Measurements from ENCODE around the gene MAP1LC3B2. TPM values are rescaled to one million over a fixed set of nuclear protein-coding genes. Genes with fewer than 3 reads are reported as not detected.
A peak's percentile ranks its signal among the peaks of the same experiment; 100 is the strongest.

The MAP1LC3B2 gene
- total RNA-seq, 1 donor, result 1.9 TPM

DNA sequence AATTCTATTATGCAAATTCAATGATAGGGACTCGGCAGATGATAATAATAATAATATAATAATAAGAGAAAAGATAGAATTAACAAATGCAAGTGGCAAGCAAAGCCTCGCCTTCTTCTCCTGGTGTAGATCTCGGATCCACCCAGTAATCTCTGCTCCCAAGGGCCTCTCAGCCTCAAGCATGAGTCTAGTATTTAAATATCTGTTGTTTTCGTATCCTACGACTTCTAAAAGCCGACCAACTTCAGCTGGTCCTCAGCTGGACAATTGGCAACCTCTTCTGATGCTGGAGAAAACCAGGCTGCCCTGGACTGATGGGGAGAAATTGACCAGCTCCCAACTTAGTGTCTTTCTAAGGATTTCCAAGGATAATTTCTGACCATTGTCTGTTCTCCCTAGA, 14.0 kb upstream of the MAP1LC3B2 start:
- H3K9me3 ChIP-seq (ENCODE audit: low read depth, low read length), result no peaks in the 10 kb centered on the region
- peaks cover 21% of the 10 kb centered on the region for H3K4me1 ChIP-seq (ENCODE audit: insufficient read depth, low read length)
- H3K4me3 ChIP-seq (ENCODE audit: low read length), result no peak overlapping the region
- H3K27me3 ChIP-seq (ENCODE audit: insufficient read depth, low read length), result no peaks in the 10 kb centered on the region

DNA sequence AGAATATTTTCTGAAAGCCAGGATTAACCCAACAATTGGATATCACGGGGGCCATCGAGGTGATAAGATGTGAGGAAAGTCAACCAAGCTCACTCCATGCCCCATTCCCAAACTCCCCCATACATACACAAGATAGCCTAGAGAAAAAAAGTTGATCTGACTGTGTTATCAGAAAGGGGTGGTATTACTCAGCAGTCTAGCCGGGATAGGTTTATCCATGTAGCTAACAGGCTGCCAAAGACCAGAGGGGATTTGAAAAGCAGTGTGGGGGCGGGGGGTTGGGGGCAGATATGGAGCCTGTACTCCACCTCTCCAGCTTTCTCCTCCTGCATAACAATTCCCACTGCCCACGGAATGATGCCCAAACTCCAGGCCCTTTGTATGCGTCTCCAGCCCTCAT, 13.2 kb upstream of the MAP1LC3B2 start:
- Histone ChIP-seq H3K4me1 (ENCODE audit: insufficient read depth, low read length) (peaks cover 18% of the 10 kb centered on the region), H3K27me3 (ENCODE audit: insufficient read depth, low read length) (no peaks in the 10 kb centered on the region), H3K9me3 (ENCODE audit: low read depth, low read length) (no peaks in the 10 kb centered on the region), H3K4me3 (ENCODE audit: low read length) (no peak overlapping the region)

DNA sequence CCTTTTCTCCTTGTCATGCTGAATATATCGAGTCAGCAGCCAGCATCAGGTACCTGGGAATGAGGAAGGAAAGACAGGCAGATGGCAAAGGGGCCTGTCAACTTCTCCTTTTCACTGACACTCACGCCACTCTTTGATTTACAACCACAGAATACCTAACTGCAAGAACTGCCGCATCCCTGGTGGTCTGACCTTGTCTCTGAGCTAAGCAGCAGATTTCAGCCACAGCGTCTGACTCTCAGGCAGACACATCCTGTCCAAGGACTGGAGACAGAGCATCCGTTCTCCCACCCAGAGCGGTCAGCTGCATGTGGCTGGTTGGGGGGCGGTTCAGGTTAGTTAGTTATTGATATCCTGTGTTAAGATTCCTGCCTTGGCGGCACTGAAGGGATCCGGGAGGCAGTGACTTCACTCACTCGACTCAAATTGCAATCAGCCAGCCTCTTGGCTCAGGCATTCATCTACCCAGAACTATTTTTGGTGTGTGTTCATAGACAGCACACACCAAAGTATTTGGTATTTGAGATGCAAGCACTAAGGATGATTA, 11.2 kb upstream of the MAP1LC3B2 start:
- Histone ChIP-seq H3K9me3 (ENCODE audit: low read depth, low read length) (no peaks in the 10 kb centered on the region), H3K4me3 (ENCODE audit: low read length) (no peak overlapping the region), H3K27me3 (ENCODE audit: insufficient read depth, low read length) (no peaks in the 10 kb centered on the region), H3K4me1 (ENCODE audit: insufficient read depth, low read length) (peaks cover 36% of the 10 kb centered on the region)

DNA sequence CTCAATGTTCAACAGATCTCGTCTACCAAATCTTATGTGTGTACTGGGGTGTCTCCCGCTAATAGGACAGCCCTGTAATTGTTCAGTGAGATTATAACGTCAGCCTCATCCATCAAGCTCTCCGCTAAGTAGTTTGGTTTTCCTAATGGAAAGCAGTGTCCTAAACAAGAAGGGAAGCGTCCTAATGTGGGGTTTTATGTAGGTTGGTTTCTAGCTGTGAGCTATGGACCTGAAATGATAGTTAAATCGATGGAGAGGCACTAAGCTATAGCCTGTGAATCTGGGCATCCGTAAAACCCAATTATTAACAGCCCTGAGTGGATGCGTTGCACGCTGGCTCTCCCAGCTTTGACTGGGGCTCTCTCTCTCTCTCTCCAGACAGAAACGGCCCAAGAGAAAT, 9.2 kb upstream of the MAP1LC3B2 start:
- H3K4me3 ChIP-seq (ENCODE audit: low read length), result no peak overlapping the region
- H3K9me3 ChIP-seq (ENCODE audit: low read depth, low read length), result no peaks in the 10 kb centered on the region
- H3K27me3 ChIP-seq (ENCODE audit: insufficient read depth, low read length), result no peaks in the 10 kb centered on the region
- H3K4me1 ChIP-seq (ENCODE audit: insufficient read depth, low read length), result peaks cover 40% of the 10 kb centered on the region

DNA sequence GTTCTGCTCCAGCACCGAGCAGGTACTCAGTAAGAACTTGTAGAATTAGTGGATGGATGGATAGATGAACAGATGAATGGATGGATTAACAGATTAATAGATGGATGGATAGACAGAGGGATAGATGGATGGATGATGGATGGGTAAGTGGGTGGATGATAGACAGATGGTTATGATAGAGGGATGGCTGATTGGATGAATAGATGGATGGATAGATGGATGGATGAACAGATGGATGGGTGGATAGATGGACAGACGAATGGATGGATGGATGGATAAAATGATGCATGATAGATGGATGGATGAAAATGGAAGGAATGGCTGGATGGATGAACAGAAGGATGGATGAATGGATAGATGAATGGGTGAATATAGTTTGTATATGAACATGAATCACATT, 8.0 kb upstream of the MAP1LC3B2 start:
- H3K4me1 ChIP-seq (ENCODE audit: insufficient read depth, low read length), result peaks cover 40% of the 10 kb centered on the region
- H3K27me3 ChIP-seq (ENCODE audit: insufficient read depth, low read length), result no peaks in the 10 kb centered on the region
- H3K9me3 ChIP-seq (ENCODE audit: low read depth, low read length), result no peaks in the 10 kb centered on the region
- H3K4me3 ChIP-seq (ENCODE audit: low read length), result no peak overlapping the region

DNA sequence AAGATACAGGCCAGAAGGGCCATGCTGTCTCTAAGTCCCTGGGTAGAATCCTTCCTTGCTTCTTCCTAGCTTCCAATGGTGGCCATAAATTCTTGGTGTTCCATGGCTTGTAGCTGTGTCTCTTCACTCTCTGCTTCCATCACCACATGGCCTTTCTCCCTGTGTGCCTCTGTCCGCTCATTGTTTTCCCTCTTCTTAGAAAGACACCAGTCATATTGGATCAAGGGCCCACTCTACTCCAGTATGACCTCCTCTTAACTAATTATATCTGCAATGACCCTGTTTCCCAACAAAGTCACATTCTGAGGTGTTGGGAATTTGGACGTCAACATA, 7.6 kb upstream of the MAP1LC3B2 start:
- no peak overlapping the region for H3K4me3 ChIP-seq (ENCODE audit: low read length)
- peaks cover 42% of the 10 kb centered on the region for H3K4me1 ChIP-seq (ENCODE audit: insufficient read depth, low read length)
- H3K9me3 ChIP-seq (ENCODE audit: low read depth, low read length), result no peaks in the 10 kb centered on the region
- no peaks in the 10 kb centered on the region for H3K27me3 ChIP-seq (ENCODE audit: insufficient read depth, low read length)

DNA sequence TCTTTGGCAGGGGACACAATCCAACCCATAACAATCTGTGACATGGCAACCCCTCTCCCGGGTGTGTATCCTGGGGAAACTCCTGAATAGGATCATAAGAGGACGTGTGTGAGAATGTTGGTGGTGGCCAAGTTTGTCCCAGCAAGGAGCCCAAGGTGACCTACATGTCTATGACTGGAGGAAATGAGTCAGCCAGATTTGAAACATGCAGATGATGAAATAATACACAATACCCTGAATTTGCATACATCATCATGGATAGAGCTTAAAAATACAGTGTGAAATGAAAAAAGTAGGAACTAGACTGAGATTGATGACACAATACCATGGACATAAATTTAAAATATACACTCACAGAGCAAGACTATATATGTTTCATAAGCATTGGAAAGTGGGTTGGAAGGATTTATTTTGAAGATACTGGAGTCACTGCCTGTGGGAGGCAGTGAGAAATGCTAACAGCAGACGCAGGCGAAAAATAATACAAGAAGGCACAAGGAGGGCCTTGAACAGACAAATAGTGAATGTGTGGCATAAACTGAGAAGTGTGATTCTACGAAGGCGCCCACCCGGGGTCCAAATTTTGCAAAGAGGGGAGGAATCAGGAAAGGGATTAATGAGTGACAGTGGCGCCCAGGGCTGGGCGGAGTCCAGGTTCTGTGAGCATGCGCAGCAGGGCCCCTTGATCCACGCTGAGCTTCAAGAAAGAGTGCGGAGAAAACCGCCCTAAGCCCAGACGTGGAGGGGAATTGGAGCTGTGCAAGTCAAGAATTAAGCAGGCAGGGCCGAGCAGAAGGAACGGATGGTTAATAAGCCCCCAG, 7.0 kb upstream of the MAP1LC3B2 start:
- peaks cover 45% of the 10 kb centered on the region for H3K4me1 ChIP-seq (ENCODE audit: insufficient read depth, low read length)
- H3K27me3 ChIP-seq (ENCODE audit: insufficient read depth, low read length), result no peaks in the 10 kb centered on the region
- H3K9me3 ChIP-seq (ENCODE audit: low read depth, low read length), result no peaks in the 10 kb centered on the region
- no peak overlapping the region for H3K4me3 ChIP-seq (ENCODE audit: low read length)

DNA sequence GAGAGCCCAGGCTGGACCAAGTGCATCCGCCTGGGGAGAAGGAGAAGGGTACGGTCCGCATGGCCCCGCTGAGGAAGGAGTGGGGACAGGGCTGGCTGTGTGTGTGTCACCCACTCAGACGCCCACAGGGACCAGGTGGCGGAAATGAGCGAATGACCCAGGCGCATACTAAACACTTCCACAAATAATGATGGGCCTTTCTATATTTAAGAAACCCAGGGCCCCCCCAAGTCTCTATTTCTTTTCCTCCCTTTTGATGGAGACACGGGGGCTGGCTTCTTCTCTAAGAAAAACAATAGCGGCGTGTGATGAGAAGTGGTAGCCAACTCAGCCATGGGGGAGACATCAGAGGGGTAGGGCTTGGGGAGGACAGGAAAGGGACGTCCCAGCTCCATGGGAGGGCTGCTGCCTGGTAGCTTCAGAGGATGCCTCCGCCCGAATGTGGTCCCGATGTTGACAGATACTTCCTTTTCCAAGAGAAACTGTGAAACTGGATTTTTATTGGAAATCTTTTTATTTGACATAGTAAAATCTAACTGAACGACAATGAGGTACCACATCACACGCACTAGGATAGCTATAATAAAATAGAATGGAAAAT, 6.3 kb upstream of the MAP1LC3B2 start:
- H3K4me3 ChIP-seq (ENCODE audit: low read length), result no peak overlapping the region
- peaks cover 45% of the 10 kb centered on the region for H3K4me1 ChIP-seq (ENCODE audit: insufficient read depth, low read length)
- no peaks in the 10 kb centered on the region for H3K9me3 ChIP-seq (ENCODE audit: low read depth, low read length)
- H3K27me3 ChIP-seq (ENCODE audit: insufficient read depth, low read length), result no peaks in the 10 kb centered on the region

DNA sequence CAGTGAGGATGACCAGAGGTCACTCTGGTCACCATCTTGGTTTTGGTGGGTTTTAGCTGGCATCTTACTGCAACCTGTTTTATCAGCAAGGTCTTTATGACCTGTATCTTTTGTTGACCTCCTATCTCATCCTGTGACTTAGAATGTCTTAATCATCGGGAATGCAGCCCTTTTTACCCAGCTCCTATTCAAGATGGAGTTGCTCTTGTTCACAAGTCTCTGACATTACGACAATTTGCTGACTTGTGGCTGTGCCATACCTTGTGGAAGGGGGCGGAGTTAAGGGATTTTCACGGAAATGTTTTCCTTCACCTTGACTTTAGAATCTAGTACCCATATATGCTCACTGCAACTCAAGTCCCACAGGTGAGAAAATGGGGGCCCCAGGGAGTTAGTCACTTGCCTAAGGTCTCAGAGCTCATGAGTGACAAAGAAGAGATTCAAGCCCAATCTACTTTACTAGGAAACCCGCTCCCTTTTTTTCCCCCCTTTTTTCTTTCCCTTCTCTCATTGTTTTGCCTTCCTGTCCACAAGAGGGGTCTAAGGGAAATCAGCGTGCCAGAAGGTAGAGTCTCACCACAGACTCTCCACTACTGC, 2.7 kb upstream of the MAP1LC3B2 start:
- H3K27me3 ChIP-seq (ENCODE audit: insufficient read depth, low read length), result no peaks in the 10 kb centered on the region
- no peaks in the 10 kb centered on the region for H3K9me3 ChIP-seq (ENCODE audit: low read depth, low read length)
- H3K4me3 ChIP-seq (ENCODE audit: low read length), result no peak overlapping the region
- H3K4me1 ChIP-seq (ENCODE audit: insufficient read depth, low read length), result peaks cover 64% of the 10 kb centered on the region

DNA sequence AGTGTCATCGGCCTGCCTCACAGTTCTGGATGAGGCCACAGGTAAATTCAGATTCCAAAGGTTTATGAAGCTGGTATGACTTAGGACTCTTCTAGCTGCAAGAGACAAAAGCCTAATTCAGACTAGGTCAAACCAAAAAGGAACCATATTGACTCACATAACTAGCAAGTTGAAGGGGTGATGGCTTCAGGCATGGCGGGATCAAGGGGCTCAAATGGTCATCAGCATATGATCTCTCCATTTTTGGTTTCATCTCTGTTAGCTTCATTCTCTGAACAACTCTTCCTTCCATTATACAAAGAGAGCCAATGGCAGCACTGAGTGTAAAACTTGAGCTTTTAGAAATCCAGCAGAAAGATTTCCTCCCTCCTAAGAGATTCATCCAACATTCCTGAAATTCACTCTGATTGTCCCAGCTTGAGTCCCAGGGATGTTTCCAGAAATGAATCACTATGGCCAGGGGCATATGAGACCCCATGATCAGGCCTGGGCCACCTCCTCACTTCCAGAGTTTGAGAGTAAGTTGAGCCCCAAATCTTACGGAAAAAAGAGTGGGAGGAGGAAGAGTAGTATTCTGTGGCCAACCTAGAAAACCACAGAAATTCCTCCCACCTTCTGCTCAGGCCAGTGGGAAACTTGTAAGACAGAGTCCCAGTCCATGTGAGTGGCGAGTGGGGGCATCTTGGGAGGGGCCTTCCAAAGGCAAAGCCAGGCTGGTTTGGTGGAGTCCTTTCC, 2.0 kb upstream of the MAP1LC3B2 start:
- Histone ChIP-seq H3K4me1 (ENCODE audit: insufficient read depth, low read length) (peaks cover 65% of the 10 kb centered on the region), H3K4me3 (ENCODE audit: low read length) (no peak overlapping the region), H3K9me3 (ENCODE audit: low read depth, low read length) (no peaks in the 10 kb centered on the region), H3K27me3 (ENCODE audit: insufficient read depth, low read length) (no peaks in the 10 kb centered on the region)

DNA sequence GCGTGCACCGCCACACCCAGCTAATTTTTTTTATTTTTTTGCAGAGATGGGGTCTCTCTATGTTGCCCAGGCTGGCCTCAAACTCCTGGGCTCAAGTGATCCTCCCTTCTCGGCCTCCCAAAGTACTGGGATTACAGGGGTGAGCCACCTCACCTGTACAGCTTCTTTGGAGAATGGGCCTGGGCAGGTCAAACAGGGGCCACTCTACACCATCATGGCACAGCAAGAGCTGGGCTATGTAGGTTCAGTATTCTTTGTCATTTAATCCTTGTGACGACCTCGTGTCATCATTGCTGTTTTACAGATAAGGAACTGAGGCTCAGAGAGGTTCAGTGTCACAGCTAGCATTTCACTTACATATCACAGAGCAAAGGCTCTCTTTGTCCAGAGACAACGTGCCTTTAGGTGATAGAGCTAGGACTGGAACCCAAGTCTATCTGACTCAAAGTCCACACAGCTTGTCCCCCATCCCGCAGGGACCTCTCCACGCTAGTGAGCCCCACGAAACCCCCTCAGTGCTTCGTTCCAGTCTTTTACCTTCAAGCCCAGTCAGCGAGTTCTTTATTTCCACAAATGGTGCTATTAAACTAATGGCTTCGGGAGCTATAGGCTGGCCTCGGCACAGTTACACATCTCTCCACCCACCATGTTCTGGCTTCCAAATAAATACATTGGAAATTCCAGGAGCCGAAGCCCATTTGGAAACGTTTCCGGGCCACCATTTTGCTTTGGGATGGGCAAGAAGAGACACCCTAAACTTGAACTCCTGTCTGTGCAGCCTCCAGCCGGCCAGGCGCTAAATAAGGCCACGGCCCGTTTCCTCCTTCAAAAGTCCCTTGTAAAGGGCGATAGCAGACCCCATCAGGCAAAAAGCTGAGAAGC, 660 bp upstream of the MAP1LC3B2 start:
- H3K4me1 ChIP-seq (ENCODE audit: insufficient read depth, low read length), result peaks cover 52% of the 10 kb centered on the region
- no peaks in the 10 kb centered on the region for H3K27me3 ChIP-seq (ENCODE audit: insufficient read depth, low read length)
- H3K9me3 ChIP-seq (ENCODE audit: low read depth, low read length), result peaks cover 2% of the 10 kb centered on the region
- H3K4me3 ChIP-seq (ENCODE audit: low read length), result peak overlapping the region; percentile 2

DNA sequence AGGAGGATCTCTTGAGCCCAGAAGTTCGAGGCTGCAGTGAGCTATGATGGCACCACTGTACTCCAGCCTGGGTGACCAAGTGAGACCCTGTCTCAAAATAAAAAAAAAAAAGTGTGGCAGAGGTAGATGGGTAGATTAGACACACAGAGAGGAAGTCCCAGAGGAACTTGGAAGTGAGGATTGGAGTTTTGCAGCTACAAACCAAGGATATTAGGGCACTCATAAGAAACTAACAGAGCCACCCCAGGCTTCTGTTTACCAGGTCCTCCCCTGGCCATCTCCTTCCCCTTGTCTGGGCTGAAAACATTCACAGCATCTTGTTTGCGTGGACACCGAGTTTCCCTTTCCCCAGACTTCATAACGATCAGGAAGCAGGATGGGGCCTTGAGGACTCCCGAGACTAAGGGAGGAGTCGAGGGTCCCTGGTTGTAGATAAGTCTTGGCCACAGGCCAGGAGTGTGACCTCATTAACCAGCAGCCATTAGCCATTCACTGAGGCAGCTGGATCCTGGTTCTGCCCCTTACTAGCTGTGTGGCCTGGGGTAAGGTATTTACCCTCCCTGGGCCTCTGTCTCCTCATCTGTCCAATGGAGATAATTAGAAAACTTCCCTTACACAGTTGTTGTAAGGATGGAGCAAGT, 2.1 kb downstream of the MAP1LC3B2 start:
- peaks cover 13% of the 10 kb centered on the region for H3K9me3 ChIP-seq (ENCODE audit: low read depth, low read length)
- H3K4me3 ChIP-seq (ENCODE audit: low read length), result no peak overlapping the region
- H3K4me1 ChIP-seq (ENCODE audit: insufficient read depth, low read length), result peaks cover 52% of the 10 kb centered on the region
- no peaks in the 10 kb centered on the region for H3K27me3 ChIP-seq (ENCODE audit: insufficient read depth, low read length)

DNA sequence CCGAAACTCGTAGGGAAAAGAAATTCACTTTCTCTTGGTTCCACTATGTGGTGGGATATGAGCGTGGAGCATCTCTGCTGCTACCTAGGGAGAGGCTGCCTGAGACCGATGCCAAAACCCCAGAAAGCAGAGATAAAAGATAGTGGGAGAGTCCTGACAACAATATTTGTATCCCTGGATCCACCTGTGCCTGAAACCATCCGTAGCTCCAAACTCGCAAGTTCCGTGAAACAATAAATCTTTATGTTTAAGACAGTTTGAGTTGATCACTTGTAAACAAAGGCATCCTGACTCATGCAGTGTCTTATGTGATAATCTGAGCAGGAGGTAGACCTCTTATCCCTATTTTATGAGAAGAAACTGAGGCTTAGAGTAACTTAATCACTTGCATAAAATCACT, 2.9 kb downstream of the MAP1LC3B2 start:
- no peak overlapping the region for H3K4me3 ChIP-seq (ENCODE audit: low read length)
- peaks cover 45% of the 10 kb centered on the region for H3K4me1 ChIP-seq (ENCODE audit: insufficient read depth, low read length)
- H3K27me3 ChIP-seq (ENCODE audit: insufficient read depth, low read length), result no peaks in the 10 kb centered on the region
- peaks cover 13% of the 10 kb centered on the region for H3K9me3 ChIP-seq (ENCODE audit: low read depth, low read length)

DNA sequence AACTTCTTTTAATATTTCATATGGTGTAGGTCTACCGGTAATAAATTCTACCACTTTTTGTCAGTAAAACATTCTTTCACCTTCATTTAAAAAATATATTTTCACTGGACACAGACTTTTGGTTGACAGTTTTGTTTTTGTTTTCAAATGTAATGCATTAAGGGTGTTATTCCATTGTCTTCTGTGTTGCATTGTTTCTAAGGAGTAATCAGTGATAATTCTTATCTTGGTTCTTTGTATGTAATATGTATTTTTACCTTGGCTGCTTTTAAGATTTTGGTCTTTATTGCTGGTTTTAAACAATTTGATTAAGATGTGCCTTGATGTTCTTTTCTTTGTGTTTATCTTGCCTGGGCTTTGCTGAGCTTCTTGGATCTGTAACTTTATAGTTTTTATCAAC, 4.1 kb downstream of the MAP1LC3B2 start:
- H3K27me3 ChIP-seq (ENCODE audit: insufficient read depth, low read length), result no peaks in the 10 kb centered on the region
- no peak overlapping the region for H3K4me3 ChIP-seq (ENCODE audit: low read length)
- peaks cover 13% of the 10 kb centered on the region for H3K9me3 ChIP-seq (ENCODE audit: low read depth, low read length)
- peaks cover 33% of the 10 kb centered on the region for H3K4me1 ChIP-seq (ENCODE audit: insufficient read depth, low read length)
